Neural progenitor cell (in vitro differentiated cells): Measurements from ENCODE around the gene SLC6A11.

ENCODE experiments used
- CTCF ChIP-seq: fragments of 200-600 bp; sonication (generic); IDR thresholded peaks from 2 replicates; pipeline ENCODE4 v1.5.1; 2017; ENCODE audit warnings: antibody characterized with exemption, mild to moderate bottlenecking
- EZH2 ChIP-seq: fragments of 200-600 bp; sonication (generic); IDR thresholded peaks from 2 replicates; pipeline ENCODE4 v1.6.1; 2017; ENCODE audit warnings: antibody characterized with exemption, mild to moderate bottlenecking, moderate library complexity

GRCh38 chr3:10978956-10979355 is 162.9 kb downstream of the SLC6A11 start:
- no peak for TF ChIP-seq CTCF
- TF ChIP-seq EZH2: no peak
